ENCODE results near the gene RAPGEF6.
"Not testable (repeated sequence)": the region's sequence is repeated elsewhere in the genome, so short reads cannot be mapped to it uniquely, and the experiment has no call there.

Gene RAPGEF6

DNA sequence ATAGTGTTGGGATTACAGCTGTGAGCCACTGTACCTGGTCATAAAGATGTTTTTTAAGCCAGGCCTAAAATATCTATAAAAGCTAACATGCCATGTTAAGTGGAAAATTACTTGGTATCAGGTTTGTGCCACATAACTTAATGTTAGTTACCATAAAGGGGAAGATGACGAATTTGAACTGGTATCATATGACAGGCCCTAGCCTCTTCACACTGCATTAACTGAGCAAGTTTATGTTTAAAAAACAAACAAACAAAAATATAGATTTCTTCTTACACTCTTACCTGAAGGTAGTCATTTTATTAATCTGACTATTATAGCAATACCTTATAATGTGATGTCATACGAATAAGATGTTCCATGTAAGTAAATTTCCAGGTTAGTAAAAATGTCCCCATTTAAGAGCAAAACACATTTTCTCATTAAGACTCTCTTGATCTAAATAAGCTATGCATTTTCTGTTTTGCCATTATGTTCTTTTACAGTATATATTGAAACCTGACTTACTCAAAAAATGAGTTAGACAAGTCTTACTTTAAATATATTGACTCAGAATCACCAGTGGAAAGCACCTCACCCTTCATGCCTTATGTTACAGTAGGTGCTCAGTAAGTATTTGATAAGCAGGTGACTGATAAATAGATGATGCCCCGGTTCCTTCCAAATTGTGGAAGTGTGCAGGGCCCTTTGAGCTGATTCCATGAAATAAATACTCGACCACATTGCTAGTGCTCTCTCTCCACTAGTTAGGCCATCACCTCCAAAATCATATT is 245.7 kb downstream of the RAPGEF6 start:
- DNase-seq (ENCODE audit: low read depth in 2 of 2) = no peak

DNA sequence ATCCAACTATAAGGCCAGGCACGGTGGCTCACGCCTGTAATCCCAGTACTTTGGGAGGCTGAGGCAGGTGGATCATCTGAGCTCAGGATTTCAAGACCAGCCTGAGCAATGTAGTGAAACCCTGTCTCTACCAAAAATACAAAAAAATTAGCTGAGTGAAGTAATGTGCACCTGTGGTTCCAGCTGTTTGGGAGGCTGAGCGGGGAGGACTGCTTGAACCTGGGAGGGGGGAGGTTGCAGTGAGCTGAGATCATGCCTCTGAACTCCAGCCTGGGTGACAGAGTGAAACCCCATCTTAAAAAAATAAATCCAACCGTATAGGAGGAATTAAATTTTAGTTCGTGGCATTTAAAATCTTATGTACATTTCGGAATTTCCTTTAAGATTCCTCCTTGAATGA is 247.8 kb downstream of the RAPGEF6 start:
- DNase-seq (ENCODE audit: low read depth in 2 of 2) = no peak

DNA sequence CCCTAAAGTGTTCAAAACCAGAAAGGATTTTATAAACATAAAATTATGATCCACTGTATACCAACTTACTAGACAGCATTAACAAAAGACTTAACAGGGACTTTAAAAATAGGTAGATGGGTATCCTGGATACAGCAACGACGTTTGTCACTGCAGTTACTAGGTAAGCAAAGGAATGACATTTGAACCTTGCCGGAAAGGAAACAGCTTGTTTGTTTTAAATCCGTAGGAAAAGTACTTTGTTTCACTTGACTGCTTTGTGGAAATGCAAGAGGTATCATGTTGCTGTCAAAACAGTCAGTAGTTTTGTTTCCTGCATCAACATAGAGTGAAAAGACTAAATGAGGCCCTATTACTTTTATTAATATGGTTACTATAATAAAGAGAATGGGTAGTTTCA is 248.2 kb downstream of the RAPGEF6 start:
- no peak for DNase-seq (ENCODE audit: low read depth in 2 of 2)

DNA sequence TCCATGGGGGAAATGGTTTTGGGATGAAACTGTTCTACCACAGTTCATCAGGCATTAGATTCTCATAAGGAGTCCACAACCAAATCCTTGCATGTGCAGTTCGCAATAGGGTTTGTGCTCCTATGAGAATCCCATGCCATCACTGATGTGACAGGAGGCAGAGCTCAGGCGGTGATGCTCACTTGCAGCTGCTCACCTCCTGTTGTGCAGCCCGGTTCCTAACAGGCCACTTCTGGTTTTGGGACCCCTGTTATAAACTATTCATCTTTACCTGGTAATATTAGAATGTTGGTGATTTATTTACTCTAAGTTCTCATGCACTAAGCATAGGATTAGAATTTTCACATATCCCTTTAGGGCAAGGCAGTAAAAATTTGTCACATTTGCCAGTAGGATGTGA is 248.9 kb downstream of the RAPGEF6 start:
- no peak for DNase-seq (ENCODE audit: low read depth in 2 of 2)

DNA sequence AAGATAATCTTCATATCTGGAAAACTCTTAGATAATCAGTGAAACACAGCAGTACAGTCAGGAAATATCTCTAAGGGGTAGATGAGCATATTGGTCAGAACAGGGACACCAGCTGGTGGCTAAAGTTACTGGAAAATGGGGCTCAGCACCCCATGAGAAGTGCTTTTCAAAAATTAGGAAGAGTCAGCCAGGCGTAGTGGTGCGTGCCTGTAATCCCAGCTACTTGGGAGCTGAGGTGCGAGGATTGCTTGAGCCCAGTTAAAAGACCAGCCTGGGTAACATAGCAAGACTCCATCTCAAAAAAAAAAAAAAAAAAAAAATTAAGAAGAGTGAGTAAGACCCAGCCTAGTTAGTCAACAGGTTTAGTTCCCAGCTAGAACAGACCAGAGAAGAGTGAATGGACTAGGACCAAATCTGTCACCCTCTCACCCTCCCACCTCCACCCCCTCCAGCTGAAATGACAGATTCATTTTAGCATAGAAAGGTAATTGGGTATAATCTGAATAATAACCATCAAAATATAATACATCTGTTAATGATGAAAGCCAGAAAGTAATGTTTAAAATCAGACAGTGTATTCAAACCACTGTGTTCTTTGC is 250.3 kb downstream of the RAPGEF6 start:
- DNase-seq (ENCODE audit: low read depth in 2 of 2) = no peak

DNA sequence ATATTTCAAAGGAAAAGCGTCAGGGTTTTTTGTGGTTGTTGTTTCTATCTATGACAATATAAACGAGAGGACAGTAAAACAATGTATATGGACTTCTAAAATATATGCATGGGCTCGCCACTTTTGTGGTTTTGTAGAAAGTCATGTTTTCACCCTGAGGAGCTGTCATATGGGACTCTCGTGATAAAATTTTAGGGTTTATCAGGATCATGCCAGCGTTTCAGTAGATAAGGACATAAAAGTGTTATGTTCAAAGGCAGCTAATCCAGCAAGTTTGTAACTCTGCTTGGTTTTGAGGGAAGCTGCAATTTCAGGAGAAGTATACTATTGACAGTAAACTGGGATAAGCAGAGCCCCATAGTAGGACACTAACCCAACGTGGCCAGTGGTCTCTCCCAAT is 250.9 kb downstream of the RAPGEF6 start:
- DNase-seq (ENCODE audit: low read depth in 2 of 2) = no peak

DNA sequence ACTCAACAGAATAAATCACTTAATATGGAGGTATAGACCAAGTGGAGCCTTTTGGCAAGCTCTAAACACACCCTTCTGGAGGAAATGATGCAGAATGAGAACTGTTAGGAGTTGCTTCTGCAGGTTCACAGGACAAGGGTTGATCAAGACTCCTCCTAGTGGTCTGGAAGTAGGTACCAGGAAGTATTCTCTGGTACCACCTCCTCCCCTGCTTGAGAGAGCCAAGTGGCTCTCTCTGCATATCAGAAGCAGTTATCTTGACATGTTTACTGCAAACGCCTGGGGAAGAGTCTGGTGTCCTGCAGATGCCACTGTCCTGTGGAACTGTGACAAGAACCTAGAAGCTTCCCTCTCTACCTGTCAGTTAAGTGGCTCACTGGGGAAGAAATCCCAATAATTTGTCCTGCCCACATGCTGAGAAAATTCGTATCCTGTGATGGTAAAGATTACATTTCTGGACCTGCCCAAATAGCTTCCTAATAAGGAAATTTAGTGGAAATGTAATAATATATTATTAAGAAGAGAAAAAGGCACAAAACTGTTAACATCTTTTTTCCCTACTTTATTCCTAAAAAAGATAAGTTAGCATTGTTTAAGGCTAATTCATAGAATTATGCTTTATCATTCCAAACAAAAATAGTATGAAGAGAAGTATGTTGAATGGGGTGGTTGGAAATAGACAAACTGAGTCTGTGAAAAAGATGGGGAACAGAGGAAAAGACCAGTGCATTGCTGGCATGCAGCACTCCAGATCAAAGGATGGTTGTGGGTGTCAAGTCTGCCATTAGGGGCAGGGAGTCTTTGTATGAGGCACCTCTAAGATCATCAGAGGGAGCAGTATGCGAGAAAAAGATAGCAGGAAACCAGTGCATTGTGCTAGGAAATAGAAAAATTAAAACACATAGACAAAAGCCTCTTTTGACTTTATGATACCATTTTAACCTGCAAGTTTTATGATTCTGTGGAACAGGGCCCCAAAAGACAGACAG is 252.3 kb downstream of the RAPGEF6 start:
- DNase-seq (ENCODE audit: low read depth in 2 of 2) = peak; percentile 9 to 16

DNA sequence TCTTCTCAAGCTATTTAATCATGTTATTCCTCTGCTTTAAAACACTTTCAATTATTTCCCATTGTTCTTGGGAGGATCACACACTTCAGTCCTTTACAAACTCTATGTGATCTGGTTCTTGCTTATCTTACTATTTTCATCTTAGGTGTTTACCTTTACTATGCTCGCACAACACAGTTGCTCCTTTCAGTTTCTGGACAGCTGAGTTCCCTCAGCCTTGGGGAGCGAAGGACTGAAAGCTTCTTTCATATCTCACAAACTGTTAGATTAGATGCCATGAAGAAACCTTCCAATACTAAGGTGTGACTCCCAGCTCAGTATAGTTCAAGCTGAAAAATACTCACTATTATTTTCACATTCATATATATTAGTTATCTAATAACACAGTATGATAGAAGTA is 253.3 kb downstream of the RAPGEF6 start:
- no peak for DNase-seq (ENCODE audit: low read depth in 2 of 2)

DNA sequence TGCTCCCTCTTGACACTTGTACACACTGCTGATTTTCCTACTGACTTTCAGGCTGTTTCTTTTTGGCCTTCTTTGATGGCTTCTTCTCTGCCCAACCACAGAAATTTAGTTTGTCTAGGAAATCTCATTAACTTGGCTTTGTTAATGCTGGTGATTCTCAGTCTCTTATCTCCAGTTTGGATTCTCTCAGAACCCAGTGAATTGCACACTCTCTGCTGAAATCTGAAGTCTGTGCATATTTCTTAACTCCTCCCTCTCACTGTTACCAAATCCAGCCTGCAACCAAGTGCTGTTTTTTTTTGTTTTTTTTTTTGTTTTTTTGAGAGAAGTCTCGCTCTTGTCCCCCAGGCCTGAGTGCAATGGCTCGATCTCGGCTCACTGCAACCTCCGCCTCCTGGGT is 254.0 kb downstream of the RAPGEF6 start:
- no peak for DNase-seq (ENCODE audit: low read depth in 2 of 2)

DNA sequence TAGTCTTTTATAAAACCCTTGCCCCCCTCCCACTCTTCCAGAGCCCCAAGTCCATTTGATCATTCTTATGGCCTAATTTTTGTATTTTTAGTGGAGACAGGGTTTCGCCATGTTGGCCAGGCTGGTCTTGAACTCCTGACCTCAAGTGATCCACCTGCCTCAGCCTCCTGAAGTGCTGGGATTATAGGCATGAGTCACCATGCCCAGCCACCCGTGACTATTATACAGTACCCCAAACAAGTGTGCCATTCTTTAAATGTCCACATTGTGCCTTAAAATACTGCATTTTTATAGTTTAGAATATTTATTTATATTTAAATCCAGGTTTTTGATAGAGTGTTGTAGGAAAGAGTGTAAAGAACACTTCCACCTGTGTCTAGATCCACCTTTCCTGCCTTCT is 254.8 kb downstream of the RAPGEF6 start:
- not testable (repeated sequence) for DNase-seq (ENCODE audit: low read depth in 2 of 2)

DNA sequence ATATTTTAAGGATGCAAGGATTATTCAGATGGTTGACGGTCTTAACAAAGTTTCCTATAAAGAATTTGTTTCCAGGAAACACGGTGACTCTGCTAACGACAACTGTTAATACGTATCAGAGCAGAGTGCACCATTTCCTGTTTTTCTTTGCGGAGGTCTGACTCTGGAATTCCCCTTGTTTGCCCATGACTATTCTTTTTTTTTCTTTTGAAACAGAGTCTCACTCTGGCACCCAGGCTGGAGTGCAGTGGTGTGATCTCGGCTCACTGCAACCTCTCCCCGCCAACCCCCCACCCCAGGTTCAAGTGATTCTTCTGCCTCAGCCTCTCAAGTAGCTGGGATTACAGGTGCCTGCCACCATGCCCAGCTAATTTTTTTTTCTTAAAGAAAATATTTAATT is 255.3 kb downstream of the RAPGEF6 start:
- no peak for DNase-seq (ENCODE audit: low read depth in 2 of 2)

DNA sequence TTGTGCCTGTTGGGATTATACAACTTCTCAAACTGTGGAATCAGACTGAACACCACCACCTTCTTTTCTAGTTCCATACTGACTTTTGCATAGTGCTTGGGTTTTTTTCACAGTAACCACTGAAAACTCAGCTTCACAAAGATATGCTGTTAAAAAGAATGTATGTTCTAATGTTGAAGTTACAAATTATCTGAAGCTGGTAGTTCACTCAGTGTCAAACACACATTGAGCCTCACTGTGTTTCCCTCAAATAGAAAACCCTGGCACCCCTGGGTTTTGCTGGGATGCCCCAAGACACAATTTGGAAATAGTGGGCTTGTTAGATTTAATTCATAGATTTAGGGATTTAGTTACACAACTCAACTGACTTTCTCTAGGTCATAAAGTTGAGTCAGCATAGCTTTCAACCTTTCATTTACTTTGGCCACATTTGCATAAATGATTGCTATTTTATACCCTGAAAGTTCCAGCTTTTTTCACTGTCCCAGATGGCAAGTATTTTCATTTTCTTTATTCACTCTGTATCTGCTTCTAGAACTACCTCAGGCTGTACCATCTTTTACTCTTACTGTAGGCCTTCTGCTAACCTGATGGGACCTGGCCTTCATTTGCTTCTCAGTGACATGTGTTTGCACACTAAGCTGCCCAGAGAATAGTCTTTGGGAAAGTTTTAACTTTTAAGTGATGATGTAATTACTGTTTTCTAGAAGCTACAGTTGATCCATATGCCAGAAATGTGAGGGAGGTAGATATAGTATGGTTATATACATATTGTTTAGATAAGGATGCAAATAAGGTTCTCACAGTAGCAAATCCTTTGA is 256.1 kb downstream of the RAPGEF6 start:
- no peak for DNase-seq (ENCODE audit: low read depth in 2 of 2)

DNA sequence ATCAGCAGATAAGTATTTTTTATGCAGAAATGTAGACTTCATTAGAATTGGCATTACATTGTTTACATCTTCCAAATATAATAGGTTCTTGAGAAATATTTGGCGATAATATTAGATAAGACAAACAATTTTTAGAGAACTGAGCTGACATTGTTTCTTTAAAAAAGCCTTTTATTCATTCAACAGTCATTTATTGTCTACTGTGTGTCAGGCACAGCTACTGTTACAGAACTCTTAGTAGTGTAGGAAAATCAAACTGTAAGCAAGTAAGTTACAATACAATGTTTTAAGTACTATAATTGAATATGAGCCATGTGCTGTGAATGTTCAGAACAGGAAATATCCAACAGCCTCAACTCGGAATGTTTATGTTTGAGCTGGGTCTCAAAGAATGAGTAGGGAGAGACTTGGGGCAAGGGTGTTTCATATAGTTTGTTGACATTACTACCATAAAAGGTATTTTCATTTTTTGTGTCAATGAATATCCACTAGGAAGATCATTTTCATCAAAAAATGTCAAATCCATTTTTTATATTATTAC is 257.2 kb downstream of the RAPGEF6 start:
- DNase-seq (ENCODE audit: low read depth in 2 of 2) = peak; percentile 33 to 34

DNA sequence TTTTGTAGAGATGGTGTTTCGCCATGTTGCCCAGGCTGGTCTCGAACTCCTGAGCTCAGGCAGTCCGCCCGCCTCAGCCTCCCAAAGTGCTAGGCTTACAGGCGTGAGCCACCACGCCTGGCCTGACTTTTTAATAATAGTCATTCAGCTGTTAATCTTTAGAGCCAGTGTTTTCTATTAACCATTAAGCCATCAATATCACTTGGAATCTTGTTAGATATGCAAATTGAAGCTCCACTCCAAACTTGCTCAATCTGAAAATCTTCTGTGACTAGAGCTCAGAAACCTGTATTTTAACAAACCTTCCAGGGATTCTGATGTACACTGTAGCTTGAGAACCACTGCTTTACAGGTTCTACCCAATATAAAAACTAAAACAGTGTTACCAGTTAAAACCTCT is 257.7 kb downstream of the RAPGEF6 start:
- DNase-seq (ENCODE audit: low read depth in 2 of 2) = no peak

DNA sequence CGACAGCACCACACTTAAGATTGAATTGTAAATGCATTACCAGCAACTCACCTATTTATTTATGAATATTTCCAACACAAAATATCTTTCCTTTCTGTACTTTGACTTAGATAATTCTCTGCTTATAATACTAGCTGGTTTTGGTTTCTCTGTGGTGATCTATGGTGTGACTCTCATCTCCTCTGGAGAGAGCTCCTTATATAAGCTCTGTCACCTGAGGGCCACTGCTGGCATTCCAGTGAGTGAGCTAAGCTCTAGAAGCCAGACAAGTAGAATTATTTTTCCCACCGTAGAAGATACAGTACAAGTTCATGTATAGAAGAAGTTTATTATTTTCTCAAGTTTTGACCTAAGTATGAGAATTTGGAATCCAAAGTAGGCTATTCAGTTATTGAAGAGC is 259.7 kb downstream of the RAPGEF6 start:
- DNase-seq (ENCODE audit: low read depth in 2 of 2) = no peak
